ENCODE results near the gene CLIC5. TPM values are rescaled to one million over a fixed set of nuclear protein-coding genes. Genes with fewer than 3 reads are reported as not detected.

Gene CLIC5
- total RNA-seq, 1 experiment from 2014 or later, result 0.05 TPM

- no TSS peak for BruUV-seq (replicated peaks)
These were observed 90.8 kb downstream of the CLIC5 start for GRCh38 chr6:45924763-45925342.

GRCh38 chr6:45923831-45924391, 91.7 kb downstream of the CLIC5 start:
- no peak overlapping the region for H3K4me3 ChIP-seq (ENCODE audit: low read depth in 2 of 2, low read length in 2 of 2)
- peaks cover 2% of the 10 kb centered on the region; the same call in 1 of the 2 replicates for H3K27me3 ChIP-seq (ENCODE audit: control insufficient read depth, insufficient read depth, low read length)
- ChIA-PET CTCF (no interaction called here), POLR2A (no interaction called here)
- H3K27ac ChIP-seq (ENCODE audit: low read length), result no peak overlapping the region
- no peaks in the 10 kb centered on the region for H3K36me3 ChIP-seq (ENCODE audit: control insufficient read depth, insufficient read depth, low read length)
- ATAC-seq, result no peak
- DNase-seq (ENCODE audit: low read depth, low spot score), result no peak
- in situ Hi-C loops (cut with HindIII; ENCODE audit: low pct_unique_long_range_greater_than_20kb, low sequenced_read_pairs), result no loop called here
- intact Hi-C loops (cut with micrococcal nuclease; ENCODE audit: unreplicated experiment), result loop anchor here (5.0 to 10.0 kb wide), 3 partner anchors 499 to 1449 kb away; no protein-coding TSS in a partner anchor
- BruUV-seq (replicated peaks), result no TSS peak
- no peaks in the 10 kb centered on the region for H3K4me1 ChIP-seq (ENCODE audit: control insufficient read depth, insufficient read depth, low read length)
- H3K9me3 ChIP-seq (ENCODE audit: control insufficient read depth, insufficient read depth, low read depth, low read length), result no peaks in the 10 kb centered on the region
- no peak for TF ChIP-seq CTCF (IDR thresholded peaks at IDR 0.05)
- TF ChIP-seq POLR2AphosphoS5 (IDR thresholded peaks at IDR 0.05; ENCODE audit: low read depth, low read length), result no peak
- TF ChIP-seq SIN3A (IDR thresholded peaks at IDR 0.05; ENCODE audit: borderline replicate concordance, insufficient read depth, low read depth, low read length), result no peak
- TF ChIP-seq TCF7L2 (IDR thresholded peaks at IDR 0.05; ENCODE audit: low read depth, low read length), result no peak

More at GRCh38 chr6:45924763-45925342, 90.8 kb downstream of the CLIC5 start:
- H3K9me3 ChIP-seq (ENCODE audit: control insufficient read depth, insufficient read depth, low read depth, low read length), result no peaks in the 10 kb centered on the region
- ChIA-PET CTCF (interaction anchor here (0.7 kb wide), 1 partner anchor 1046 kb away, joined by 4 read pairs; no protein-coding TSS in a partner anchor), POLR2A (interaction anchor here (0.7 kb wide), 1 partner anchor 392 kb away, joined by 8 read pairs; no protein-coding TSS in a partner anchor)
- no peaks in the 10 kb centered on the region for H3K36me3 ChIP-seq (ENCODE audit: control insufficient read depth, insufficient read depth, low read length)
- no peak for TF ChIP-seq CTCF (IDR thresholded peaks at IDR 0.05)
- no peak for TF ChIP-seq POLR2AphosphoS5 (IDR thresholded peaks at IDR 0.05; ENCODE audit: low read depth, low read length)
- no peak for TF ChIP-seq REST (IDR thresholded peaks at IDR 0.05; ENCODE audit: insufficient read depth in 1 of 2, low read depth in 2 of 2, low read length in 1 of 2)
- TF ChIP-seq TCF7L2 (IDR thresholded peaks at IDR 0.05; ENCODE audit: low read depth, low read length), result no peak
- no peak for TF ChIP-seq SIN3A (IDR thresholded peaks at IDR 0.05; ENCODE audit: borderline replicate concordance, insufficient read depth, low read depth, low read length)
- in situ Hi-C loops (cut with HindIII; ENCODE audit: low pct_unique_long_range_greater_than_20kb, low sequenced_read_pairs) (no loop called here), intact Hi-C loops (cut with micrococcal nuclease; ENCODE audit: unreplicated experiment) (loop anchor here (5.0 to 10.0 kb wide), 3 partner anchors 500 to 1450 kb away; no protein-coding TSS in a partner anchor)
- H3K4me1 ChIP-seq (ENCODE audit: control insufficient read depth, insufficient read depth, low read length), result no peaks in the 10 kb centered on the region
- DNase-seq (ENCODE audit: low read depth, low spot score) (no peak), ATAC-seq (no peak)
- H3K27ac ChIP-seq (ENCODE audit: low read length), result no peak overlapping the region
- peaks cover 2% of the 10 kb centered on the region; the same call in 1 of the 2 replicates for H3K27me3 ChIP-seq (ENCODE audit: control insufficient read depth, insufficient read depth, low read length)
- no peak overlapping the region for H3K4me3 ChIP-seq (ENCODE audit: low read depth in 2 of 2, low read length in 2 of 2)

Measured in Panc1 (cell line).